OCI-LY7 (cell line): ENCODE data around the gene RPSA.
"Not testable (repeated sequence)": the region's sequence is repeated elsewhere in the genome, so short reads cannot be mapped to it uniquely, and the experiment has no call there.

ENCODE experiments used
- EZH2phosphoT487 ChIP-seq: fragments of 200-600 bp; sonication (generic); IDR thresholded peaks from 2 replicates; pipeline ENCODE4 v1.6.1; 2018; ENCODE audit warnings: low read depth, borderline replicate concordance, mild to moderate bottlenecking, mixed run types, antibody characterized with exemption, low read length, moderate library complexity, mixed read lengths
- TF ChIP-seq, protein P1 (sequence below): fragments of 200-600 bp; sonication (generic); conservative IDR thresholded peaks from 2 replicates; pipeline ENCODE4 v1.5.1; 2014; ENCODE audit warnings: mild to moderate bottlenecking, antibody characterized with exemption, low read length, moderate library complexity, mixed read lengths

DNA sequence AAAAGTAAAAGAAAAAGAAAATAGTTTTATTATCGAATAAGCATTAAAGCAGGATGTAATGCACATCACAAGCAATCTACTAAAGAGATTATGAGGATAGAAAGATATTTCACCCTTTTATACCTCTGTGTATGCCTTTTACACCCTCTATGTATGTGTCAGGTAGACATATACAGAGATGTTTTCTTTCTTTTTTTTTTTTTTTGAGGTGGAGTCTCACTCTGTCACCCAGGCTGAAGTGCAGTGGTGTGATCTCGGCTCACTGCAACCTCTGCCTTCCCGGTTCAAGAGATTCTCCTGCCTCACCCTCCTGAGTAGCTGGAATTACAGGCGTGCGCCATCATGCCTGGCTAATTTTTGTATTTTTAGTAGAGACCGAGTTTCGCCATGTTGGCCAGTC is 47.4 kb downstream of the RPSA start:
- TF ChIP-seq, protein P1, sequence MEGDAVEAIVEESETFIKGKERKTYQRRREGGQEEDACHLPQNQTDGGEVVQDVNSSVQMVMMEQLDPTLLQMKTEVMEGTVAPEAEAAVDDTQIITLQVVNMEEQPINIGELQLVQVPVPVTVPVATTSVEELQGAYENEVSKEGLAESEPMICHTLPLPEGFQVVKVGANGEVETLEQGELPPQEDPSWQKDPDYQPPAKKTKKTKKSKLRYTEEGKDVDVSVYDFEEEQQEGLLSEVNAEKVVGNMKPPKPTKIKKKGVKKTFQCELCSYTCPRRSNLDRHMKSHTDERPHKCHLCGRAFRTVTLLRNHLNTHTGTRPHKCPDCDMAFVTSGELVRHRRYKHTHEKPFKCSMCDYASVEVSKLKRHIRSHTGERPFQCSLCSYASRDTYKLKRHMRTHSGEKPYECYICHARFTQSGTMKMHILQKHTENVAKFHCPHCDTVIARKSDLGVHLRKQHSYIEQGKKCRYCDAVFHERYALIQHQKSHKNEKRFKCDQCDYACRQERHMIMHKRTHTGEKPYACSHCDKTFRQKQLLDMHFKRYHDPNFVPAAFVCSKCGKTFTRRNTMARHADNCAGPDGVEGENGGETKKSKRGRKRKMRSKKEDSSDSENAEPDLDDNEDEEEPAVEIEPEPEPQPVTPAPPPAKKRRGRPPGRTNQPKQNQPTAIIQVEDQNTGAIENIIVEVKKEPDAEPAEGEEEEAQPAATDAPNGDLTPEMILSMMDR, result not testable (repeated sequence)
- TF ChIP-seq EZH2phosphoT487, result not testable (repeated sequence)
